SJSA1 (cell line): ENCODE results near the gene ITPR2. TPM values are rescaled to one million over a fixed set of nuclear protein-coding genes. Genes with fewer than 3 reads are reported as not detected.
"Not testable (repeated sequence)": the region's sequence is repeated elsewhere in the genome, so short reads cannot be mapped to it uniquely, and the experiment has no call there.

ENCODE experiments used
- DNase-seq, 2 experiments: peaks; one replicate each; pipeline ENCODE4 v3.0.0-alpha.2; 2015 to 2020; ENCODE audit warnings: low spot score in 2 of 2, low read depth in 1 of 2
- H3K27ac ChIP-seq: fragments of 250-450 bp; sonication (Bioruptor Pico); 2 replicates; pipeline ENCODE4 v1.5.1; 2020; ENCODE audit warnings: mild to moderate bottlenecking, moderate library complexity
- H3K27me3 ChIP-seq: fragments of 250-450 bp; sonication (Bioruptor Pico); replicated peaks from 2 replicates; pipeline ENCODE4 v1.5.1; 2020; ENCODE audit warnings: mild to moderate bottlenecking, moderate library complexity
- H3K36me3 ChIP-seq: fragments of 250-450 bp; sonication (Bioruptor Pico); 2 replicates; pipeline ENCODE4 v1.5.1; 2020; ENCODE audit warnings: mild to moderate bottlenecking
- H3K4me1 ChIP-seq: fragments of 250-450 bp; sonication (Bioruptor Pico); replicated peaks from 2 replicates; pipeline ENCODE4 v1.6.1; 2021; ENCODE audit warnings: mild to moderate bottlenecking
- H3K4me3 ChIP-seq: fragments of 250-450 bp; sonication (Bioruptor Pico); 2 replicates; pipeline ENCODE4 v1.5.1; 2020; ENCODE audit warnings: mild to moderate bottlenecking
- H3K9me3 ChIP-seq: fragments of 250-450 bp; sonication (Bioruptor Pico); replicated peaks from 2 replicates; pipeline ENCODE4 v1.5.1; 2020; ENCODE audit warnings: mild to moderate bottlenecking
- total RNA-seq: library from RNA; depleted of rRNA; stranded (reverse); fragments of >200 nt; shearing (Covaris generic); gene quantifications from 2 replicates; pipeline ENCODE4 v1.2.3, GENCODE V29; 2014

ITPR2 gene
- total RNA-seq, 1 experiment from 2014 or later = 82.3 TPM

- Histone ChIP-seq H3K4me3 (no peak overlapping the region), H3K27me3 (no peaks in the 10 kb centered on the region), H3K4me1 (peaks cover 12% of the 10 kb centered on the region), H3K9me3 (peaks cover 4% of the 10 kb centered on the region), H3K36me3 (peaks cover 15% of the 10 kb centered on the region), H3K27ac (no peak overlapping the region)
- DNase-seq = no peak
These were observed 50.4 kb downstream of the ITPR2 start for GRCh38 chr12:26782372-26783130.

GRCh38 chr12:26780656-26781055 lies 52.3 kb downstream of the ITPR2 start:
- not testable (repeated sequence) for H3K27me3 ChIP-seq, H3K4me3 ChIP-seq, H3K27ac ChIP-seq, H3K4me1 ChIP-seq, DNase-seq
- H3K9me3 ChIP-seq = peaks cover 11% of the 10 kb centered on the region
- peaks cover 15% of the 10 kb centered on the region for H3K36me3 ChIP-seq

GRCh38 chr12:26778173-26778775 lies 54.7 kb downstream of the ITPR2 start:
- Histone ChIP-seq H3K9me3 (peaks cover 11% of the 10 kb centered on the region), H3K36me3 (peaks cover 15% of the 10 kb centered on the region)
- not testable (repeated sequence) for H3K4me3 ChIP-seq, H3K27ac ChIP-seq, H3K4me1 ChIP-seq, DNase-seq, H3K27me3 ChIP-seq

GRCh38 chr12:26777236-26777635 lies 55.8 kb downstream of the ITPR2 start:
- H3K27ac ChIP-seq = no peak overlapping the region
- no peaks in the 10 kb centered on the region for H3K4me1 ChIP-seq
- H3K27me3 ChIP-seq = no peaks in the 10 kb centered on the region
- no peak for DNase-seq
- H3K36me3 ChIP-seq = peaks cover 15% of the 10 kb centered on the region
- no peak overlapping the region for H3K4me3 ChIP-seq
- H3K9me3 ChIP-seq = peaks cover 11% of the 10 kb centered on the region

GRCh38 chr12:26775991-26776390 lies 57.0 kb downstream of the ITPR2 start:
- not testable (repeated sequence) for H3K27me3 ChIP-seq, H3K4me3 ChIP-seq, H3K27ac ChIP-seq

GRCh38 chr12:26773313-26774104 lies 59.5 kb downstream of the ITPR2 start:
- Histone ChIP-seq H3K4me3 (no peak overlapping the region), H3K36me3 (peaks cover 4% of the 10 kb centered on the region; the same call in 1 of the 2 replicates), H3K27ac (no peak overlapping the region; the same call in 1 of the 2 replicates), H3K9me3 (peaks cover 11% of the 10 kb centered on the region), H3K27me3 (no peaks in the 10 kb centered on the region), H3K4me1 (peaks cover 4% of the 10 kb centered on the region; the same call in 1 of the 2 replicates)
- DNase-seq = no peak

More at GRCh38 chr12:26775991-26776390, 57.0 kb downstream of the ITPR2 start:
- not testable (repeated sequence) for DNase-seq, H3K36me3 ChIP-seq, H3K4me1 ChIP-seq
- peaks cover 11% of the 10 kb centered on the region for H3K9me3 ChIP-seq

- Histone ChIP-seq H3K36me3 (no peaks in the 10 kb centered on the region; the same call in 1 of the 2 replicates), H3K9me3 (no peaks in the 10 kb centered on the region; the same call in 1 of the 2 replicates), H3K4me1 (peaks cover 4% of the 10 kb centered on the region), H3K27me3 (no peaks in the 10 kb centered on the region), H3K4me3 (no peak overlapping the region), H3K27ac (no peak overlapping the region)
- DNase-seq = no peak
These were observed 61.1 kb downstream of the ITPR2 start for GRCh38 chr12:26771861-26772260.

- Histone ChIP-seq H3K4me3 (no peak overlapping the region), H3K27me3 (no peaks in the 10 kb centered on the region), H3K9me3 (no peaks in the 10 kb centered on the region; the same call in 1 of the 2 replicates), H3K27ac (no peak overlapping the region), H3K4me1 (peaks cover 4% of the 10 kb centered on the region), H3K36me3 (no peaks in the 10 kb centered on the region; the same call in 1 of the 2 replicates)
- DNase-seq = no peak
These were observed 62.5 kb downstream of the ITPR2 start for GRCh38 chr12:26770239-26771070.

GRCh38 chr12:26769611-26770010 lies 63.4 kb downstream of the ITPR2 start:
- Histone ChIP-seq H3K36me3 (no peaks in the 10 kb centered on the region), H3K27me3 (no peaks in the 10 kb centered on the region), H3K9me3 (no peaks in the 10 kb centered on the region; the same call in 1 of the 2 replicates), H3K4me3 (no peak overlapping the region), H3K4me1 (peaks cover 4% of the 10 kb centered on the region), H3K27ac (no peak overlapping the region)
- no peak for DNase-seq

- H3K36me3 ChIP-seq = no peaks in the 10 kb centered on the region
- H3K4me1 ChIP-seq = peaks cover 4% of the 10 kb centered on the region
- no peak for DNase-seq
- H3K27me3 ChIP-seq = no peaks in the 10 kb centered on the region
- no peak overlapping the region for H3K27ac ChIP-seq
- H3K4me3 ChIP-seq = no peak overlapping the region
- H3K9me3 ChIP-seq = no peaks in the 10 kb centered on the region; the same call in 1 of the 2 replicates
These were observed 64.1 kb downstream of the ITPR2 start for GRCh38 chr12:26768611-26769603.

- Histone ChIP-seq H3K9me3 (no peaks in the 10 kb centered on the region), H3K27ac (no peak overlapping the region), H3K27me3 (no peaks in the 10 kb centered on the region), H3K36me3 (no peaks in the 10 kb centered on the region), H3K4me3 (no peak overlapping the region), H3K4me1 (peaks cover 4% of the 10 kb centered on the region)
- DNase-seq = no peak
These were observed 65.1 kb downstream of the ITPR2 start for GRCh38 chr12:26767865-26768264.

- Histone ChIP-seq H3K4me1 (peaks cover 4% of the 10 kb centered on the region), H3K4me3 (no peak overlapping the region), H3K36me3 (no peaks in the 10 kb centered on the region), H3K9me3 (no peaks in the 10 kb centered on the region; the same call in 1 of the 2 replicates), H3K27me3 (no peaks in the 10 kb centered on the region), H3K27ac (no peak overlapping the region)
- DNase-seq = no peak
These were observed 65.9 kb downstream of the ITPR2 start for GRCh38 chr12:26767116-26767515.
